PC-3 (cell line): Measurements from ENCODE around the gene USH1C. TPM values are rescaled to one million over a fixed set of nuclear protein-coding genes. Genes with fewer than 3 reads are reported as not detected.

Source experiments
- ATAC-seq: fragments of 200-7000 bp; cut with Tn5 transposase; 2 replicates; pipeline ENCODE4 v1.9.1; 2020; ENCODE audit warnings: mild to moderate bottlenecking, moderate library complexity
- BruUV-seq: library from RNA; stranded (reverse); fragments of 400-500 nt; replicated peaks from 2 replicates; lab custom pipeline; 2021; lab: Mats Ljungman, UMichigan
- CTCF ChIA-PET: fragments of 300-600 bp; sonication (Branson Sonifier 250); formaldehyde crosslinking; loops from one replicate; lab custom pipeline; 2022; ENCODE audit warnings: antibody characterized with exemption; lab: Charles Lee
- POLR2A ChIA-PET: fragments of 300-600 bp; sonication (Branson Sonifier 250); formaldehyde crosslinking; loops from one replicate; lab custom pipeline; 2022; ENCODE audit warnings: antibody characterized with exemption; ENCODE audit not compliant: unreplicated experiment; lab: Charles Lee
- DNase-seq: peaks from one replicate; pipeline ENCODE4 v3.0.0-alpha.2; 2015
- H2AFZ ChIP-seq: fragments of 300-600 bp; sonication (generic); 2 replicates; pipeline ENCODE4 v1.6.0; 2016; ENCODE audit warnings: antibody characterized with exemption, low read length
- H3F3A ChIP-seq: fragments of 300-600 bp; sonication (generic); one replicate; pipeline ENCODE4 v1.6.0; 2017; ENCODE audit warnings: antibody characterized with exemption, low read length, control low read depth, mild to moderate bottlenecking; ENCODE audit not compliant: unreplicated experiment
- H3K27ac ChIP-seq: fragments of 300-600 bp; sonication (generic); 2 replicates; pipeline ENCODE4 v1.5.1; 2016; ENCODE audit warnings: mild to moderate bottlenecking, low read length
- H3K27me3 ChIP-seq: fragments of 300-600 bp; sonication (generic); 2 replicates; pipeline ENCODE4 v1.6.1; 2016; ENCODE audit warnings: low read length, mixed read lengths
- H3K36me3 ChIP-seq: fragments of 300-600 bp; sonication (generic); 2 replicates; pipeline ENCODE4 v1.6.1; 2016; ENCODE audit warnings: low read depth, mixed run types, low read length, mixed read lengths
- H3K4me1 ChIP-seq: fragments of 300-600 bp; sonication (generic); 2 replicates; pipeline ENCODE4 v1.5.1; 2016; ENCODE audit warnings: low read length; ENCODE audit not compliant: insufficient read depth
- H3K4me2 ChIP-seq: fragments of 300-600 bp; sonication (generic); 2 replicates; pipeline ENCODE4 v1.6.0; 2016; ENCODE audit warnings: low read length
- H3K4me3 ChIP-seq: fragments of 300-600 bp; sonication (generic); 2 replicates; pipeline ENCODE4 v1.5.1; 2016; ENCODE audit warnings: mild to moderate bottlenecking, low read length, mixed read lengths
- H3K79me2 ChIP-seq: fragments of 300-600 bp; sonication (generic); 2 replicates; pipeline ENCODE4 v1.6.1; 2017; ENCODE audit warnings: low read length, mixed read lengths
- H3K9ac ChIP-seq: fragments of 300-600 bp; sonication (generic); 2 replicates; pipeline ENCODE4 v1.6.0; 2016; ENCODE audit warnings: mild to moderate bottlenecking, low read length
- H3K9me2 ChIP-seq: fragments of 300-600 bp; sonication (generic); replicated peaks from 2 replicates; pipeline ENCODE4 v1.6.1; 2016; ENCODE audit warnings: mixed run types, low read length, mixed read lengths
- H3K9me3 ChIP-seq: fragments of 300-600 bp; sonication (generic); 2 replicates; pipeline ENCODE4 v1.6.1; 2016; ENCODE audit warnings: low read length, mixed read lengths
- H4K20me1 ChIP-seq: fragments of 300-600 bp; sonication (generic); 2 replicates; pipeline ENCODE4 v1.6.1; 2016; ENCODE audit warnings: low read length, mixed read lengths
- EZH2 ChIP-seq: fragments of 300-600 bp; sonication (generic); IDR thresholded peaks from one replicate; pipeline ENCODE4 v1.6.1; 2017; ENCODE audit warnings: antibody characterized with exemption, mild to moderate bottlenecking, low read length; ENCODE audit not compliant: unreplicated experiment
- EZH2phosphoT487 ChIP-seq: fragments of 300-600 bp; sonication (generic); IDR thresholded peaks from 2 replicates; pipeline ENCODE4 v1.6.1; 2018; ENCODE audit warnings: mild to moderate bottlenecking, antibody characterized with exemption, low read length, borderline replicate concordance
- intact Hi-C: fragments of 100-400 bp; cut with micrococcal nuclease; formaldehyde crosslinking; loops from 2 replicates; pipeline ENCODE4 v1.9.0; 2023
- total RNA-seq: library from RNA; depleted of rRNA; stranded (reverse); fragments of >200 nt; gene quantifications from 2 replicates; pipeline ENCODE4 v1.2.3, GENCODE V29; 2014
- TF ChIP-seq, protein P1 (sequence below): fragments of 300-600 bp; sonication (generic); conservative IDR thresholded peaks from 2 replicates; pipeline ENCODE4 v1.5.1; 2017; ENCODE audit warnings: antibody characterized with exemption, low read depth, mild to moderate bottlenecking, low read length

The USH1C gene
- total RNA-seq, 1 experiment from 2014 or later = not detected

- Histone ChIP-seq H2AFZ (no peak overlapping the region), H3K79me2 (no peaks in the 10 kb centered on the region), H4K20me1 (no peaks in the 10 kb centered on the region), H3K9me2 (no peaks in the 10 kb centered on the region), H3K36me3 (no peaks in the 10 kb centered on the region), H3K4me1 (no peaks in the 10 kb centered on the region), H3K4me2 (no peak overlapping the region), H3K9me3 (no peaks in the 10 kb centered on the region), H3K9ac (no peak overlapping the region), H3K27me3 (peaks cover 43% of the 10 kb centered on the region), H3K4me3 (no peak overlapping the region), H3F3A (no peaks in the 10 kb centered on the region), H3K27ac (no peak overlapping the region)
- intact Hi-C loops = no loop called here
- ChIA-PET POLR2A (no interaction called here), CTCF (interaction anchor here (0.7 kb wide), 1 partner anchor 118 kb away, joined by 4 read pairs; no protein-coding TSS in a partner anchor)
- no peak for TF ChIP-seq EZH2phosphoT487
- no peak for TF ChIP-seq EZH2
- TF ChIP-seq, protein P1, sequence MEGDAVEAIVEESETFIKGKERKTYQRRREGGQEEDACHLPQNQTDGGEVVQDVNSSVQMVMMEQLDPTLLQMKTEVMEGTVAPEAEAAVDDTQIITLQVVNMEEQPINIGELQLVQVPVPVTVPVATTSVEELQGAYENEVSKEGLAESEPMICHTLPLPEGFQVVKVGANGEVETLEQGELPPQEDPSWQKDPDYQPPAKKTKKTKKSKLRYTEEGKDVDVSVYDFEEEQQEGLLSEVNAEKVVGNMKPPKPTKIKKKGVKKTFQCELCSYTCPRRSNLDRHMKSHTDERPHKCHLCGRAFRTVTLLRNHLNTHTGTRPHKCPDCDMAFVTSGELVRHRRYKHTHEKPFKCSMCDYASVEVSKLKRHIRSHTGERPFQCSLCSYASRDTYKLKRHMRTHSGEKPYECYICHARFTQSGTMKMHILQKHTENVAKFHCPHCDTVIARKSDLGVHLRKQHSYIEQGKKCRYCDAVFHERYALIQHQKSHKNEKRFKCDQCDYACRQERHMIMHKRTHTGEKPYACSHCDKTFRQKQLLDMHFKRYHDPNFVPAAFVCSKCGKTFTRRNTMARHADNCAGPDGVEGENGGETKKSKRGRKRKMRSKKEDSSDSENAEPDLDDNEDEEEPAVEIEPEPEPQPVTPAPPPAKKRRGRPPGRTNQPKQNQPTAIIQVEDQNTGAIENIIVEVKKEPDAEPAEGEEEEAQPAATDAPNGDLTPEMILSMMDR = no peak
- BruUV-seq = no TSS peak
- DNase-seq = no peak
- ATAC-seq = no peak
These were observed 71.7 kb downstream of the USH1C start for GRCh38 chr11:17472467-17472866.

GRCh38 chr11:17471501-17471900 lies 72.7 kb downstream of the USH1C start:
- Histone ChIP-seq H3K4me1 (no peaks in the 10 kb centered on the region), H3K9ac (no peak overlapping the region), H3K9me2 (no peaks in the 10 kb centered on the region), H4K20me1 (no peaks in the 10 kb centered on the region), H3K9me3 (no peaks in the 10 kb centered on the region), H3K27ac (no peak overlapping the region), H3K27me3 (peaks cover 35% of the 10 kb centered on the region), H3K4me2 (no peak overlapping the region), H2AFZ (no peak overlapping the region), H3K36me3 (no peaks in the 10 kb centered on the region), H3F3A (no peaks in the 10 kb centered on the region), H3K79me2 (no peaks in the 10 kb centered on the region), H3K4me3 (no peak overlapping the region)
- intact Hi-C loops = no loop called here
- ChIA-PET POLR2A (no interaction called here), CTCF (no interaction called here)
- TF ChIP-seq, protein P1 = peak; percentile 28; the same call in 1 of the 2 replicates
- TF ChIP-seq EZH2 = no peak
- BruUV-seq = no TSS peak
- DNase-seq = peak; percentile 16
- peak; percentile 49 for ATAC-seq

DNA sequence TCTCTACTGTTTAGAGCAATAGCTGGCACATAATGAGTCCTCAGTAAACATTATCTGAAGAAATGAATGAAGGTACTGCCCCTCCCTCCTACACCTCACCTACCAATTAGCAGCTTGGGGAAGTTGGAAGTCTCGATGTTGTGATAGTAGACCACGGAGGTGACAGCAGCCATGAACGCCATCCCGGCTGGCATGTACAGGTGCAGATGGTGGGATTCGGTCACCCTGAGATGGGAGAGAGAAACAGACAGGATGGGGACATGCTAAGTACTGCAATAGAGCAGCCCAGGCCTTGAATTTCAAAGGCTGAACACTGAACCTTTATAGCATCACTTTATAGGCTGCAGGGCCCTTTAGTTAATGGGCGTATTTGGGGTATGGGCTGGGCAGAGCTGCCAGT lies 74.2 kb downstream of the USH1C start:
- no peaks in the 10 kb centered on the region for H3K9me3 ChIP-seq
- TF ChIP-seq EZH2phosphoT487 (no peak), EZH2 (no peak)
- TF ChIP-seq, protein P1 = no peak
- no peak overlapping the region for H3K27ac ChIP-seq
- H3K4me2 ChIP-seq = no peak overlapping the region
- ChIA-PET POLR2A (no interaction called here), CTCF (no interaction called here)
- no peaks in the 10 kb centered on the region for H4K20me1 ChIP-seq
- BruUV-seq = no TSS peak
- peaks cover 26% of the 10 kb centered on the region for H3K27me3 ChIP-seq
- ATAC-seq (no peak), DNase-seq (no peak)
- intact Hi-C loops = no loop called here
- no peaks in the 10 kb centered on the region for H3F3A ChIP-seq
- no peaks in the 10 kb centered on the region for H3K4me1 ChIP-seq
- no peaks in the 10 kb centered on the region for H3K36me3 ChIP-seq
- no peak overlapping the region for H3K4me3 ChIP-seq
- H2AFZ ChIP-seq = no peak overlapping the region
- H3K9me2 ChIP-seq = no peaks in the 10 kb centered on the region
- H3K9ac ChIP-seq = no peak overlapping the region
- H3K79me2 ChIP-seq = no peaks in the 10 kb centered on the region
